H9 (cell line): ENCODE results near the gene DOK1. TPM values are rescaled to one million over a fixed set of nuclear protein-coding genes. Genes with fewer than 3 reads are reported as not detected.

ENCODE experiments used
- DNase-seq: peaks from one replicate; pipeline ENCODE4 v3.0.0-alpha.2; 2017
- H2AFZ ChIP-seq: one replicate; pipeline ENCODE4 v1.6.1; 2013; ENCODE audit warnings: mild to moderate bottlenecking, low read length, control low read depth, moderate library complexity
- H2AK5ac ChIP-seq: 2 replicates; pipeline ENCODE4 v1.6.1; 2013; ENCODE audit warnings: low read length, control low read depth, mixed read lengths; ENCODE audit not compliant: insufficient read length
- H2BK120ac ChIP-seq: one replicate; pipeline ENCODE4 v1.6.1; 2013; ENCODE audit warnings: low read depth, mild to moderate bottlenecking, low read length, control low read depth, inconsistent platforms; ENCODE audit not compliant: poor library complexity, severe bottlenecking
- H2BK12ac ChIP-seq: 2 replicates; pipeline ENCODE4 v1.6.1; 2013; ENCODE audit warnings: low read length, control low read depth, mixed read lengths, low read depth; ENCODE audit not compliant: insufficient read length
- H2BK15ac ChIP-seq: 2 replicates; pipeline ENCODE4 v1.6.1; 2013; ENCODE audit warnings: low read depth, low read length, control low read depth
- H2BK20ac ChIP-seq: one replicate; pipeline ENCODE4 v1.6.1; 2013; ENCODE audit warnings: low read depth, mild to moderate bottlenecking, low read length, control low read depth, inconsistent platforms; ENCODE audit not compliant: poor library complexity, severe bottlenecking
- H2BK5ac ChIP-seq: 2 replicates; pipeline ENCODE4 v1.6.1; 2013; ENCODE audit warnings: low read length, control low read depth, mixed read lengths; ENCODE audit not compliant: insufficient read length
- H3K14ac ChIP-seq: 2 replicates; pipeline ENCODE4 v1.6.1; 2013; ENCODE audit warnings: low read length, control low read depth; ENCODE audit not compliant: insufficient read depth
- H3K18ac ChIP-seq: 2 replicates; pipeline ENCODE4 v1.6.1; 2013; ENCODE audit warnings: low read depth, mild to moderate bottlenecking, mixed read lengths, low read length, control low read depth; ENCODE audit not compliant: insufficient read length
- H3K23ac ChIP-seq: 2 replicates; pipeline ENCODE4 v1.6.1; 2013; ENCODE audit warnings: low read length, control low read depth, mixed read lengths, low read depth; ENCODE audit not compliant: insufficient read length
- H3K23me2 ChIP-seq: 2 replicates; pipeline ENCODE4 v1.6.1; 2013; ENCODE audit warnings: low read depth, mild to moderate bottlenecking, mixed read lengths, low read length, control low read depth; ENCODE audit not compliant: insufficient read length, poor library complexity, severe bottlenecking
- H3K27ac ChIP-seq: 2 replicates; pipeline ENCODE4 v1.5.1; 2013; ENCODE audit warnings: low read length, control low read depth, mixed read lengths, low read depth; ENCODE audit not compliant: insufficient read length
- H3K27me3 ChIP-seq: 2 replicates; pipeline ENCODE4 v1.6.1; 2013; ENCODE audit warnings: low read length, control low read depth, inconsistent platforms; ENCODE audit not compliant: insufficient read depth
- H3K4ac ChIP-seq: 2 replicates; pipeline ENCODE4 v1.6.1; 2013; ENCODE audit warnings: low read depth, mild to moderate bottlenecking, control low read depth, inconsistent platforms, low read length, moderate library complexity
- H3K4me1 ChIP-seq: 2 replicates; pipeline ENCODE4 v1.6.1; 2013; ENCODE audit warnings: low read length, control low read depth, inconsistent platforms; ENCODE audit not compliant: insufficient read depth
- H3K4me2 ChIP-seq: 2 replicates; pipeline ENCODE4 v1.6.1; 2013; ENCODE audit warnings: low read length, control low read depth, mixed read lengths; ENCODE audit not compliant: insufficient read length, insufficient read depth
- H3K56ac ChIP-seq: 2 replicates; pipeline ENCODE4 v1.6.1; 2013; ENCODE audit warnings: low read depth, mild to moderate bottlenecking, mixed read lengths, low read length, control low read depth; ENCODE audit not compliant: insufficient read length
- H3K79me1 ChIP-seq: 2 replicates; pipeline ENCODE4 v1.6.1; 2013; ENCODE audit warnings: low read depth, mild to moderate bottlenecking, moderate library complexity, low read length, control low read depth, inconsistent platforms; ENCODE audit not compliant: insufficient read depth, poor library complexity, severe bottlenecking
- H3K79me2 ChIP-seq: 2 replicates; pipeline ENCODE4 v1.6.1; 2013; ENCODE audit warnings: low read length, control low read depth, inconsistent platforms; ENCODE audit not compliant: insufficient read depth
- H3K9ac ChIP-seq: 2 replicates; pipeline ENCODE4 v1.6.1; 2013; ENCODE audit warnings: low read length, control low read depth, mixed read lengths; ENCODE audit not compliant: insufficient read length; ENCODE audit errors: extremely low read depth
- H3K9me3 ChIP-seq: one replicate; pipeline ENCODE4 v1.6.1; 2013; ENCODE audit warnings: low read depth, low read length, inconsistent platforms; ENCODE audit not compliant: control insufficient read depth
- H3T11ph ChIP-seq: one replicate; pipeline ENCODE4 v1.6.1; 2013; ENCODE audit warnings: mild to moderate bottlenecking, low read length, control low read depth, inconsistent platforms
- H4K20me1 ChIP-seq: one replicate; pipeline ENCODE4 v1.6.1; 2013; ENCODE audit not compliant: control insufficient read depth, insufficient read length, insufficient read depth
- H4K5ac ChIP-seq: 2 replicates; pipeline ENCODE4 v1.6.1; 2013; ENCODE audit warnings: low read depth, mild to moderate bottlenecking, mixed read lengths, low read length, control low read depth; ENCODE audit not compliant: insufficient read length
- H4K8ac ChIP-seq: replicated peaks from 2 replicates; pipeline ENCODE4 v1.6.1; 2013; ENCODE audit warnings: low read length, control low read depth, mixed read lengths, low read depth; ENCODE audit not compliant: insufficient read length
- H4K91ac ChIP-seq: 2 replicates; pipeline ENCODE4 v1.6.1; 2013; ENCODE audit warnings: low read depth, mild to moderate bottlenecking, moderate library complexity, mixed read lengths, low read length, control low read depth; ENCODE audit not compliant: insufficient read length
- H3K27ac Mint-ChIP-seq, 3 experiments: 2 replicates in 2 of 3; 3 replicates in 1 of 3; pipeline ENCODE4 v1.8.0; 2020 to 2021; ENCODE audit warnings: mixed read lengths in 3 of 3, mild to moderate bottlenecking in 1 of 3, moderate library complexity in 1 of 3
- H3K27me3 Mint-ChIP-seq: 2 replicates; pipeline ENCODE4 v1.8.0; 2021; ENCODE audit warnings: low read depth, mild to moderate bottlenecking, moderate library complexity, mixed read lengths
- H3K36me3 Mint-ChIP-seq, 3 experiments: 2 replicates in 2 of 3; 3 replicates in 1 of 3; pipeline ENCODE4 v1.8.0; 2020 to 2021; ENCODE audit warnings: low read depth in 3 of 3, mixed read lengths in 3 of 3; ENCODE audit not compliant: insufficient read depth in 1 of 3
- H3K4me1 Mint-ChIP-seq, 2 experiments: 2 replicates each; pipeline ENCODE4 v1.8.0; 2020; ENCODE audit warnings: mixed read lengths in 2 of 2
- H3K4me3 Mint-ChIP-seq, 2 experiments: 2 replicates in 1 of 2; 3 replicates in 1 of 2; pipeline ENCODE4 v1.8.0; 2020 to 2021; ENCODE audit warnings: mild to moderate bottlenecking in 2 of 2, mixed read lengths in 2 of 2, moderate library complexity in 1 of 2
- H3K9me3 Mint-ChIP-seq, 2 experiments: 2 replicates in 1 of 2; 3 replicates in 1 of 2; pipeline ENCODE4 v1.8.0; 2020; ENCODE audit warnings: mild to moderate bottlenecking in 2 of 2, mixed read lengths in 2 of 2, moderate library complexity in 1 of 2
- WGBS: extraction: QIAGEN DNeasy Blood & Tissue Kit; methylation state at CpG from one replicate; pipeline ENCODE4 v1.1.7; 2013; ENCODE audit warnings: missing lambda C conversion rate, low lambda C conversion rate, mixed read lengths; ENCODE audit not compliant: insufficient read length; ENCODE audit errors: extremely low coverage; 5-methylcytosine and 5-hydroxymethylcytosine counted together
- total RNA-seq: library from RNA; stranded (reverse); gene quantifications from 2 replicates; pipeline ENCODE4 v1.2.1, GENCODE V29; 2021
- TF ChIP-seq, protein P1 (sequence below): fragments of 200-600 bp; sonication (generic); conservative IDR thresholded peaks from 3 replicates; pipeline ENCODE4 v1.8.0; 2021; ENCODE audit warnings: antibody characterized with exemption, mild to moderate bottlenecking

Gene DOK1
- total RNA-seq, 1 experiment from 2014 or later, result 16.0 TPM

DNA sequence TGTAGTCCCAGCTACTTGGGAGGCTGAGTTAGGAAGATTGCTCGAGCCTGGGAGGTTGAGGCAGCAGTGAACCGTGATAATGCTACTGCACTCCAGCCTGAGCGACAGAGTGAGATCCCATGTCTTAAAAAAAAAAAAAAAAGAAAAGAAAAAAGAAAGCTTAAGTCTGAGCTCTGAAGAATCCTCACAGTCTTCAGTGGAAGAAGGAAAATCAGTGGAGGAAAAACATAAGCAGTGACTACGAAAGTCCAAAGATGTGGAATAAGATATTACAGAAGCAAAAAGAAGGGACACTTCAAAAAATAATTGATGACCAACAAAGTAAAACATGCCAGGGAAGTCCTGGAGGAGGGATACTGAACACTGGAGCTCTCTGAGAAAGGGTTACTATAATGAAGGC is 44.2 kb upstream of the DOK1 start:
- H2AK5ac ChIP-seq, result no peak overlapping the region
- H2BK20ac ChIP-seq, result no peak overlapping the region
- TF ChIP-seq, protein P1, sequence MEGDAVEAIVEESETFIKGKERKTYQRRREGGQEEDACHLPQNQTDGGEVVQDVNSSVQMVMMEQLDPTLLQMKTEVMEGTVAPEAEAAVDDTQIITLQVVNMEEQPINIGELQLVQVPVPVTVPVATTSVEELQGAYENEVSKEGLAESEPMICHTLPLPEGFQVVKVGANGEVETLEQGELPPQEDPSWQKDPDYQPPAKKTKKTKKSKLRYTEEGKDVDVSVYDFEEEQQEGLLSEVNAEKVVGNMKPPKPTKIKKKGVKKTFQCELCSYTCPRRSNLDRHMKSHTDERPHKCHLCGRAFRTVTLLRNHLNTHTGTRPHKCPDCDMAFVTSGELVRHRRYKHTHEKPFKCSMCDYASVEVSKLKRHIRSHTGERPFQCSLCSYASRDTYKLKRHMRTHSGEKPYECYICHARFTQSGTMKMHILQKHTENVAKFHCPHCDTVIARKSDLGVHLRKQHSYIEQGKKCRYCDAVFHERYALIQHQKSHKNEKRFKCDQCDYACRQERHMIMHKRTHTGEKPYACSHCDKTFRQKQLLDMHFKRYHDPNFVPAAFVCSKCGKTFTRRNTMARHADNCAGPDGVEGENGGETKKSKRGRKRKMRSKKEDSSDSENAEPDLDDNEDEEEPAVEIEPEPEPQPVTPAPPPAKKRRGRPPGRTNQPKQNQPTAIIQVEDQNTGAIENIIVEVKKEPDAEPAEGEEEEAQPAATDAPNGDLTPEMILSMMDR, result no peak
- H2BK120ac ChIP-seq, result no peak overlapping the region
- Mint-ChIP-seq H3K27ac (no peak overlapping the region), H3K4me1 (peaks cover 27 to 31% of the 10 kb centered on the region in 2 experiments), H3K36me3 (peaks cover 11 to 17% (median 15%) of the 10 kb centered on the region in 3 experiments), H3K27me3 (peaks cover 78% of the 10 kb centered on the region), H3K9me3 (peaks cover 5 to 10% of the 10 kb centered on the region in 2 experiments), H3K4me3 (no peak overlapping the region)
- H3K9ac ChIP-seq, result no peak overlapping the region
- H4K20me1 ChIP-seq, result no peaks in the 10 kb centered on the region
- H3T11ph ChIP-seq, result no peak overlapping the region
- no CpG with 5 or more reads among the region's 4 CpGs for WGBS
- H3K27me3 ChIP-seq, result peaks cover 53% of the 10 kb centered on the region
- H3K18ac ChIP-seq, result no peak overlapping the region
- no peak overlapping the region for H2AFZ ChIP-seq
- H3K23me2 ChIP-seq, result peaks cover 20% of the 10 kb centered on the region
- no peak overlapping the region for H4K5ac ChIP-seq
- no peak overlapping the region for H3K27ac ChIP-seq
- H3K9me3 ChIP-seq, result no peaks in the 10 kb centered on the region
- no peak overlapping the region for H2BK5ac ChIP-seq
- no peak overlapping the region for H3K14ac ChIP-seq
- no peaks in the 10 kb centered on the region for H3K79me1 ChIP-seq
- H3K4me2 ChIP-seq, result no peak overlapping the region
- H4K8ac ChIP-seq, result no peak overlapping the region
- DNase-seq, result no peak
- no peak overlapping the region for H3K4ac ChIP-seq
- no peak overlapping the region for H3K23ac ChIP-seq
- peaks cover 3% of the 10 kb centered on the region; the same call in 1 of the 2 replicates for H3K4me1 ChIP-seq
- no peak overlapping the region for H3K56ac ChIP-seq
- no peak overlapping the region for H2BK12ac ChIP-seq
- no peak overlapping the region for H2BK15ac ChIP-seq
- H4K91ac ChIP-seq, result no peak overlapping the region
- H3K79me2 ChIP-seq, result no peaks in the 10 kb centered on the region
